ENCODE measurements around the gene CDKAL1. TPM values are rescaled to one million over a fixed set of nuclear protein-coding genes. Genes with fewer than 3 reads are reported as not detected.

Gene CDKAL1
- total and polyA plus RNA-seq, 2 donors (not counting 3 experiments of a cell fraction or from before 2014, with no cell fraction given), result 6.1 to 20.5 TPM

DNA sequence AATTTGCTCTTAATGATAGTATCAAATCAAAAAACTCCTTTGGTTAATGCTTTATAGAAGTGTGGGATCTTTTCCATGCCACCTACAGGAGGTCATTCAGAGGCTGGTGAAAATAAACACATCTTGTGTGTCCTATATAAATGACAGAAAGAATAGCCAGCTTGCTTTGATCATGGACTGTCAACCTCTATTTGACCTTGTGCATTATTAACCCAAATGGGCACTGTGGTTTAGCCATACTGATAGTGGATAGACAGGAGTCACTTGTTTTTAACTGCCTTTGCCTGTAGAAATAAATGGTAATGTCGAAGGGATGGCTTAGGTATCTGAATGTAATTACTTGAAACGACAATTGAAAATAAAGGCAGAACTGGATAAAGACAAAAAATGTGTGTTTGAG lies 123.8 kb downstream of the CDKAL1 start:
- dilution Hi-C loops (cut with MboI; ENCODE audit: extremely low pct_ligation_motif_present, low sequenced_read_pairs), result no loop called here
- H4K20me1 ChIP-seq (replicated peaks; ENCODE audit: control insufficient read depth, extremely low read depth, insufficient read depth, low read length), result no peaks in the 10 kb centered on the region
- ChIA-PET CTCF (no interaction called here), POLR2A (no interaction called here)
- no peaks in the 10 kb centered on the region for H3K36me3 ChIP-seq (ENCODE audit: control insufficient read depth in 2 of 2, extremely low read depth in 1 of 2, insufficient read depth in 2 of 2, low read length in 2 of 2)
- BruUV-seq (replicated peaks), result no TSS peak
- H3K9me1 ChIP-seq (replicated peaks; ENCODE audit: control insufficient read depth, extremely low read depth, insufficient read depth, low read length), result no peaks in the 10 kb centered on the region
- FAIRE-seq (no peak), DNase-seq (ENCODE audit: low read depth, low spot score) (no peak)
- H3K4me3 ChIP-seq (replicated peaks in 1 of 3; ENCODE audit: insufficient read depth in 1 of 3, low read depth in 1 of 3, low read length in 3 of 3), result no peak overlapping the region
- intact Hi-C loops (cut with micrococcal nuclease), result no loop called here
- peaks cover 19% of the 10 kb centered on the region for H3K4me1 ChIP-seq (ENCODE audit: control insufficient read depth, extremely low read depth, insufficient read depth, low read length)
- H2AFZ ChIP-seq (ENCODE audit: low read depth, low read length), result no peak overlapping the region
- no peaks in the 10 kb centered on the region for H3K27me3 ChIP-seq (ENCODE audit: control insufficient read depth in 2 of 2, insufficient read depth in 2 of 2, low read length in 2 of 2)
- no peaks in the 10 kb centered on the region for H3K79me2 ChIP-seq (ENCODE audit: control insufficient read depth, insufficient read depth, low read length)
- H3K27ac ChIP-seq (ENCODE audit: insufficient read depth, low read depth, low read length), result no peak overlapping the region
- no peak overlapping the region for H3K9ac ChIP-seq (replicated peaks; ENCODE audit: extremely low read depth, insufficient read depth, low read length)
- no peak overlapping the region for H3K4me2 ChIP-seq (ENCODE audit: insufficient read depth, low read length)
- no peak for TF ChIP-seq POLR2A (IDR thresholded peaks at IDR 0.05; ENCODE audit: low read depth, low read length)
- no peak for TF ChIP-seq JUN (IDR thresholded peaks at IDR 0.05; ENCODE audit: borderline replicate concordance, insufficient read depth, insufficient read length, low read depth)
- TF ChIP-seq FOS (IDR thresholded peaks at IDR 0.05; ENCODE audit: borderline replicate concordance, insufficient read depth, low read length), result no peak
- TF ChIP-seq, protein P1, sequence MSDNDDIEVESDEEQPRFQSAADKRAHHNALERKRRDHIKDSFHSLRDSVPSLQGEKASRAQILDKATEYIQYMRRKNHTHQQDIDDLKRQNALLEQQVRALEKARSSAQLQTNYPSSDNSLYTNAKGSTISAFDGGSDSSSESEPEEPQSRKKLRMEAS (IDR thresholded peaks at IDR 0.05; ENCODE audit: insufficient read depth, insufficient read length), result no peak
- H3K9me3 ChIP-seq (replicated peaks; ENCODE audit: control insufficient read depth, insufficient read depth, low read length), result no peaks in the 10 kb centered on the region

DNA sequence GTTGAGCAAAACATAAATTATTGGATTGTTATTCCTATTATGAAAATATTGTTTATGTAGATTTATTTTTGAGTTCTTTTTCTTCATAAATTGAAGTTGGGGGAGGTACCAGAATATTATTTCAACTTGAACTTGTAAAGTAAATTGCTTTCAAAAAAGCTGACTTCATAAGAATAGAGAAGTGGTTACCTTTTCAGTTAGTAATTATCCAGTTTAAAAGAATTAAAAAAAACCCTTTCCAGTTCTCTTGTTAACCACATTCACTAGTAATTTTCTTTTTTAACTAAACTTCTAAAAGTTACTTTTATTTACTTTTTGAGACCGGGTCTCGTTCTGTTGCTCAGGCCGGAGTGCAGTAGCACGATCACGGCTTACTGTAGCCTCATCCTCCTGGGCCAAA lies 124.3 kb downstream of the CDKAL1 start:
- no peak for FAIRE-seq
- BruUV-seq (replicated peaks), result no TSS peak
- H3K9me3 ChIP-seq (replicated peaks; ENCODE audit: control insufficient read depth, insufficient read depth, low read length), result no peaks in the 10 kb centered on the region
- no peaks in the 10 kb centered on the region for H3K9me1 ChIP-seq (replicated peaks; ENCODE audit: control insufficient read depth, extremely low read depth, insufficient read depth, low read length)
- DNase-seq (ENCODE audit: low read depth, low spot score), result no peak
- no peak overlapping the region for H3K4me3 ChIP-seq (replicated peaks in 1 of 3; ENCODE audit: insufficient read depth in 1 of 3, low read depth in 1 of 3, low read length in 3 of 3)
- no peaks in the 10 kb centered on the region for H3K27me3 ChIP-seq (ENCODE audit: control insufficient read depth in 2 of 2, insufficient read depth in 2 of 2, low read length in 2 of 2)
- H3K4me1 ChIP-seq (ENCODE audit: control insufficient read depth, extremely low read depth, insufficient read depth, low read length), result peaks cover 16% of the 10 kb centered on the region
- no peaks in the 10 kb centered on the region for H3K36me3 ChIP-seq (ENCODE audit: control insufficient read depth in 2 of 2, extremely low read depth in 1 of 2, insufficient read depth in 2 of 2, low read length in 2 of 2)
- ChIA-PET CTCF (no interaction called here), POLR2A (no interaction called here)
- no peak overlapping the region for H3K27ac ChIP-seq (ENCODE audit: insufficient read depth, low read depth, low read length)
- H4K20me1 ChIP-seq (replicated peaks; ENCODE audit: control insufficient read depth, extremely low read depth, insufficient read depth, low read length), result no peaks in the 10 kb centered on the region
- intact Hi-C loops (cut with micrococcal nuclease) (no loop called here), dilution Hi-C loops (cut with MboI; ENCODE audit: extremely low pct_ligation_motif_present, low sequenced_read_pairs) (no loop called here)
- no peak overlapping the region for H3K4me2 ChIP-seq (ENCODE audit: insufficient read depth, low read length)
- H3K79me2 ChIP-seq (ENCODE audit: control insufficient read depth, insufficient read depth, low read length), result no peaks in the 10 kb centered on the region
- TF ChIP-seq JUN (IDR thresholded peaks at IDR 0.05; ENCODE audit: borderline replicate concordance, insufficient read depth, insufficient read length, low read depth), result no peak
- no peak for TF ChIP-seq POLR2AphosphoS5 (IDR thresholded peaks at IDR 0.05; ENCODE audit: insufficient read depth, low read depth, low read length)
- TF ChIP-seq FOS (IDR thresholded peaks at IDR 0.05; ENCODE audit: borderline replicate concordance, insufficient read depth, low read length), result no peak
- no peak for TF ChIP-seq GATA2 (IDR thresholded peaks at IDR 0.05; ENCODE audit: insufficient read depth, insufficient read length, low read depth, low read length)
- TF ChIP-seq, protein P1 (IDR thresholded peaks at IDR 0.05; ENCODE audit: insufficient read depth, insufficient read length), result no peak
- TF ChIP-seq, protein P2, sequence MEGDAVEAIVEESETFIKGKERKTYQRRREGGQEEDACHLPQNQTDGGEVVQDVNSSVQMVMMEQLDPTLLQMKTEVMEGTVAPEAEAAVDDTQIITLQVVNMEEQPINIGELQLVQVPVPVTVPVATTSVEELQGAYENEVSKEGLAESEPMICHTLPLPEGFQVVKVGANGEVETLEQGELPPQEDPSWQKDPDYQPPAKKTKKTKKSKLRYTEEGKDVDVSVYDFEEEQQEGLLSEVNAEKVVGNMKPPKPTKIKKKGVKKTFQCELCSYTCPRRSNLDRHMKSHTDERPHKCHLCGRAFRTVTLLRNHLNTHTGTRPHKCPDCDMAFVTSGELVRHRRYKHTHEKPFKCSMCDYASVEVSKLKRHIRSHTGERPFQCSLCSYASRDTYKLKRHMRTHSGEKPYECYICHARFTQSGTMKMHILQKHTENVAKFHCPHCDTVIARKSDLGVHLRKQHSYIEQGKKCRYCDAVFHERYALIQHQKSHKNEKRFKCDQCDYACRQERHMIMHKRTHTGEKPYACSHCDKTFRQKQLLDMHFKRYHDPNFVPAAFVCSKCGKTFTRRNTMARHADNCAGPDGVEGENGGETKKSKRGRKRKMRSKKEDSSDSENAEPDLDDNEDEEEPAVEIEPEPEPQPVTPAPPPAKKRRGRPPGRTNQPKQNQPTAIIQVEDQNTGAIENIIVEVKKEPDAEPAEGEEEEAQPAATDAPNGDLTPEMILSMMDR (IDR thresholded peaks at IDR 0.05; ENCODE audit: extremely low read depth in 1 of 2, insufficient read depth in 1 of 2, low read depth in 1 of 2, low read length in 2 of 2), result no peak
- TF ChIP-seq EZH2 (IDR thresholded peaks at IDR 0.05; ENCODE audit: borderline replicate concordance, low read depth, low read length, severe bottlenecking), result no peak
- TF ChIP-seq POLR2A (IDR thresholded peaks at IDR 0.05; ENCODE audit: low read depth, low read length), result no peak
- TF ChIP-seq MYC (IDR thresholded peaks at IDR 0.05; ENCODE audit: low read depth, low read length), result no peak
- no peak overlapping the region for H2AFZ ChIP-seq (ENCODE audit: low read depth, low read length)
- no peak overlapping the region for H3K9ac ChIP-seq (replicated peaks; ENCODE audit: extremely low read depth, insufficient read depth, low read length)
